Measurements from ENCODE around the gene FRRS1L.

FRRS1L gene

GRCh38 chr9:109108318-109108717 is 58.7 kb downstream of the FRRS1L start:
- DNase-seq (ENCODE audit: extremely low read depth in 1 of 2, low read depth in 1 of 2): no peak

GRCh38 chr9:109107402-109108240 is 59.4 kb downstream of the FRRS1L start:
- DNase-seq (ENCODE audit: extremely low read depth in 1 of 2, low read depth in 1 of 2): no peak

GRCh38 chr9:109101810-109102209 is 65.2 kb downstream of the FRRS1L start:
- DNase-seq (ENCODE audit: extremely low read depth in 1 of 2, low read depth in 1 of 2): no peak

DNA sequence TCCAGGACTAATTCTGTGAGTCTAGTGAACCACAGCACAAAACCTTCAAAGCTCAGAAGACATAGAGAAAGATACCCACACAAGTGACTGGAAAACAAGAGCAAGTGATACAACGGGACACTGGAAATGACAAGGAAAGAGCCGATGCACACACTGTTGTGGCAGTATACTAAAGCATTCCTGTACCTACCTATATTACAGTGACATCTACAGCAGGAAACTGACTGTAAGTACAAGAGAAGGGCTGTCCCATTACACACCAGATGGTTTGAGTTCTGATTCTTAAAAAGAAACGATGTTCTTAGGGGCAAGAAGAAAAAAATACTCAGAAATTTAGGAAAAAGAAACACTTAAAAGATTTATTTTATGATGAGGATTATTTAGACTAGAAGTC is 65.8 kb downstream of the FRRS1L start:
- no peak for DNase-seq (ENCODE audit: extremely low read depth in 1 of 2, low read depth in 1 of 2)

DNA sequence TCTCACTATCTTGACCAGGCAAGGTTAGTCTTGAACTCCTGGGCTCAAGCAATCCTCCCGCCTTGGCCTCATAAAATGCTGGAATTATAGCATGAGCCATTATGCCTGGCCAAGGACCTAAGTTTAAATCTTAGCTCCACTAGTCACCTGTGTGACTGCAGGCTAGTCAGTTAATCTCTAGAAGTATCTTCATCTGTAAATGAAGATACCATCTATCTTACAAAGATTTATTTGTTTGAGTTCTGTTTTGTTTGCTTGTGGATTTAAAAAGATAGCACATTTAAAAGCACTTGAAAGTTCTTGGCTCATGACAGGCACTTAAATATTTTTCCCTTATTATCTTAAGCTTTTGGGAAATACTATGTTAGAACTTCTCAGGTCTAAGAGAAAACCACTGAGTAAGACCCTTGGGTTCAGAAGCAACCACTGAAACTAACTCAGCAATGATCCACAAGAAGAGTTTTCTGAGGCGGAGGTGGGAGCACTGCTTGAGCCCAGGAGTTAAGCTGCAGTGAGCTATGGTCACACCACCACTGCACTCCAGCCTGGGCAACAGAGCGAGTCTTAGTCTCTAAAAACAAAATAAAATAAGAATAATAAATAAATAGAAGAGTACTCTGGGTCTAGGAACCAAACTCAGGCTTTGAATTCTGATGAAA is 66.4 kb downstream of the FRRS1L start:
- no peak for DNase-seq (ENCODE audit: extremely low read depth in 1 of 2, low read depth in 1 of 2)

GRCh38 chr9:109098960-109099308 is 68.1 kb downstream of the FRRS1L start:
- DNase-seq (ENCODE audit: extremely low read depth in 1 of 2, low read depth in 1 of 2): no peak

GRCh38 chr9:109098171-109098959 is 68.7 kb downstream of the FRRS1L start:
- no peak for DNase-seq (ENCODE audit: extremely low read depth in 1 of 2, low read depth in 1 of 2)

DNA sequence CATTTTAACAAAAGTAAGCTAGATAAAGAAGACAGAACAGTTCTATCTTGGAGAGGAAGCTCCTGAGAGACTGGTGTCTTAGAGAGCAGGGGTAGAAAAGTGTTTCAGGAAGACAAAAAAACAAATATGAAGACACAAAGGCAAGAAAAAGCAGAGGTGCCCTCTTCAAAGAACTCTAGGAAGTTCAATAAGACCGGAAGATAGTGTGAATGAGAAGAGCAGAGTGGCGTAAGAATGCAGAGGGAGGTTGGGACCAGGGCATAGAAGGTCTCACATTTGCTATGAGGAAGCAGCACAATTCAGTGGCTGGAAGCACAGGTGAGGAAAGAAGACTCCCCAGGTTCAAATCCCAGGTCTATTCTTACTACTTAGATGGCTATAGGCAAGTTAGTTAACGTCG is 69.9 kb downstream of the FRRS1L start:
- DNase-seq (ENCODE audit: extremely low read depth in 1 of 2, low read depth in 1 of 2): no peak

DNA sequence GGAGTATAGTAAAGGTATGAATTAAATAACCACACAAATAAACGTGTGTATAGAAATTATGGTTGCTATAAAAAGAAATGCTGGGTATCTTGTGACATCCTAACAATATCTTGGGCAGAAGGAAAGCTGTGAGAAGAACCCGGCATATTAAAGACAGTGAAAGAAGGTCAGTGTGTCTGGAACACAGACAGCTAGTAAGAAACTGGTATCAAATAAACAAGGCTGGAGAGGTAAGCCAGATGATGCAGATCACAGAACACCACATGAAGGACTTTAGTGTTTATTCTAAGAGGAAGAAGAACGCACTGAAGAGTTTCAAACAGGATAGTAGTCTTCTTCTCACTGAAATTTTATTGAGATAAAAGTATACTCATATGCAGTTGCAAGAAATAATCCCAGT is 71.7 kb downstream of the FRRS1L start:
- DNase-seq (ENCODE audit: extremely low read depth in 1 of 2, low read depth in 1 of 2): no peak

DNA sequence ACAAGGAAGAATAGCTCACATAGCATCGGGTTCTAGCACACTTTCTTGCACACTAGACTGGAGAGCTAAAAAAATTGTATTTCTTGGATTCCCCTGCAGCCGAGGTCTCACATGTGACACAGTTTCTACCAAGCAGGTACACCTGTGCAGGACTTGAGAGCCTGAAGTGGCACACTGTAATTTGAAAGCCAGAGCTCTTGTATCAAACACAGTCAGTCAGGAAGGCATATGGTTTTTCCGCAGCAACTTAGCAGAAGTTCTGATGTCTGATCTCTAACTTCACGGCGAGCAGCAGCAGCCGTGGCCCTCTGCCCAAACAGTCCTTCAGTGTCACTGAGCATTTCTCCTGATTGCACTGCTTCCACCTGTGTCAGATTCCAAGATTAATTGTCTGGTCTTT is 72.8 kb downstream of the FRRS1L start:
- DNase-seq (ENCODE audit: extremely low read depth in 1 of 2, low read depth in 1 of 2): no peak

- no peak for DNase-seq (ENCODE audit: extremely low read depth in 1 of 2, low read depth in 1 of 2)
Observed at GRCh38 chr9:109092587-109092986, 74.5 kb downstream of the FRRS1L start.

DNA sequence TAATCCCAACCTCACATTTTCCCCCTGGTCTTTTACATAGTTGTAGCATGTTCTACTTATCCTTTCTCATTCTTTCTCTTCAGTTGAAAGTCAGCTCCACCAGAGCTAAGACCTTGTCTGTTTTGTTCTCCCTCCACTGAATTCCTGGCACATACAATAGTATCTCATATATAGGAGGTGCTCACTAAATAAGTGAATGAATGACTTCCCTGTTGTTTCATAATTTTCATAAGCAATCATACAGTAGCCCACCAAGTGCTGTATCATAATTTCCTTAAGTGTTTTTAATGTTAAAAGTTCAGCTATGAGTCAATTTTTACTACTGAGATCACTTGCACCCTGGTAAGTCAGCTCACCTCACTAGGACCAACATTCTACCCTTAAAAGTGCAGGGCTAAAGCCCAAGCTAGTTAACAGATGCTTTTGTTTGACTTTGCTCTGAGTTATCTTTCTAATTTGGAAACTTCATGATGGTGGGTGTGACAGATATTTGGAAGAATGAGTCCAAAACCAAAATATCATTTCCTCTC is 74.9 kb downstream of the FRRS1L start:
- DNase-seq (ENCODE audit: extremely low read depth in 1 of 2, low read depth in 1 of 2): no peak

DNA sequence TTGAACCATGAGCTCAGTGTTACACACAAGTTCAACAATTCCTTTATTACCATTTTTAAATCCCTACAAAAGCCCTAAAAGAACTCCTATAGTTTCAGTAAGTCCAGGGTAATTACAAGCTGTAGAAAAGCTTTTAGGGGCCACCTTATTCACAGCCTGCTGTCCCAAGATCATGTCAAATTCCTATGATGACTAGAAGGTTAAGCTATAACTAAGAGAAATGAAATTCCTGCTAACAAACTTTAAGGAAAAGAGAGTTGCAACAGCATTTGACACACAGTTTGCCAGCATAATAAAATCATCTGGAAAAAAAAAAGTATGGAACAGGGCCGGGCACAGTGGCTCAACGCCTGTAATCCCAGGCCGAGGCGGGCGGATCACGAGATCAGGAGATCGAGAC is 78.8 kb downstream of the FRRS1L start:
- DNase-seq (ENCODE audit: extremely low read depth in 1 of 2, low read depth in 1 of 2): no peak

DNA sequence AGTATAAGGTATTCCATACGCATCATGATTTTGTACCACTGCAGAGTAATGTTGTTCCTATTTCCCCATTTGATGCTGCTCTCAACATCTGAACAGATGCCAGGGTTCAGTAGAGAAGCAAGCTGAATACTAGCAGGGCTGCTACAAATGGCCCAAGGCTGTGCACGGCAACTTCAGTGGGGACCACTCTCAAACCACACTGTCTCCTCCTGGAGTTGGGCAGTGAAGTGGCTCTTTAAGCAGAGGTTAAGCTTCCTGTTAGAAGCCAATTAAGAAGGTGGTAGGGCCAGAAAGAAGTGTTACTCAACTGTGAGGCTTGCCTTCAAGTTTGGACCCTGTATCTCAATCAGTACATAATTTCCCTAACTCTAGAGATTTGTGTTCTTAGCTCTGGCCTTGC is 79.3 kb downstream of the FRRS1L start:
- no peak for DNase-seq (ENCODE audit: extremely low read depth in 1 of 2, low read depth in 1 of 2)

GRCh38 chr9:109086221-109086620 is 80.8 kb downstream of the FRRS1L start:
- no peak for DNase-seq (ENCODE audit: extremely low read depth in 1 of 2, low read depth in 1 of 2)

DNA sequence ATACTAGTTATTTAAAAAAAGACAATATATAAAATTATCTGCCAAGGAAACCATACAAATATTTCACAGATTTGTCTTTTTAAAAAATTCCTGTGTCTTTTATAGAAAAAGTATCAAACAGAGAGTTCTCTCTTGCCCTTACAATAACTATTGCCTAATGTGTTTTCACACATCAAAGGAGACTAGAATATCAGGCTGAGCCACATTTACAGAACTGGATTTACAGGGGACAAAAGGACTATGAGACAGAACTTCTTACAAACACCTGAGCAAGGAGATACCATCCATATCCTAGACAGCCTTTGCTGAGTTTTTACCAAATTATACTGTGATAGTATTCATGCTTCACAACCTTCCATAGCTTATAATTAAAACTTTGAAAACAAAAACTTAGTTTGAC is 81.5 kb downstream of the FRRS1L start:
- DNase-seq (ENCODE audit: extremely low read depth in 1 of 2, low read depth in 1 of 2): no peak

DNA sequence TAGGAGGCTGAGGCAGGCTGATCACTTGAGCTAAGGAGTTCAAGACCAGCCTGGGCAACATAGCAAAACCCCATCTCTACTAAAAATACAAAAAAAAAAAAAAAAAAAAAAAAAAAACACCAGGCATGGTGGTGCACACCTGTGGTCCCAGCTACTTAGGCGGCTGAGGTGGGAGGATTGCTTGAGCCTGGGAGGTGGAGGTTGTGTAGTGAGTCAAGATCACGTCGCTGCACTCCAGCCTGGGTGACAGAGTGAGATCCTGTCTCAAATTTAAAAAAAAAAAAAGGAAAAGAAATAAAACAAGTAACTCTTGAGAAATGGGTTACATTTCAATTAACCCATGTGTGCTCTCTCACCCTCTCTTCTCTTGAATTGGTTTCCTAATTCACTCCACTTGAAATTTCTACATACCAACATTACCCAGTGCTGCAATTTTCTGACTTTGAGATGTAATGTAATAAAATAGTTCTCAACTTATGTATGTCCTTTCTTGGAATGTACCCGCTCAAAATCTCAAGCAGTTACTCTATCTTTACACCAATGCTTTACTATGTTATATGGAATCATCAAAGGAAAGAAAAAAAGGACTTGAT is 83.1 kb downstream of the FRRS1L start:
- DNase-seq (ENCODE audit: extremely low read depth in 1 of 2, low read depth in 1 of 2): no peak

DNA sequence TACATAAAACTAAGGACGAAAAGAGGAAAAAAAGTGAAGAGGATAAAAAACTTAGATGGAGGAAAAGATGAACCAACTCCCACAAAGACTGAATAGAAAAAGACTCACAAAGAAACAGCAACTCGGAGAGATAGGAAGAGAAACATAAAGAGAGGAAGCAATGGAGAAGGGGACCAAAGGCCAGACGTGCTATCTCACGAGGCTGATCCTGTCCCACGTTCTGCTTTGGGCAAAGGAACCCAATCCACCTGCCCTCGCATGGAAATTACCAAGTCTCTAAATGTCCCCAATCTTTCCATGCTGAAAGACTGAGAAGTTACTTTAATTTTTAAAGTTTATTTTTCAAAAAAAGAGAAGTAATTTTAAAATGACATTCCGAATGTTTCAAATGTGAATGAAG is 83.9 kb downstream of the FRRS1L start:
- DNase-seq (ENCODE audit: extremely low read depth in 1 of 2, low read depth in 1 of 2): no peak

DNA sequence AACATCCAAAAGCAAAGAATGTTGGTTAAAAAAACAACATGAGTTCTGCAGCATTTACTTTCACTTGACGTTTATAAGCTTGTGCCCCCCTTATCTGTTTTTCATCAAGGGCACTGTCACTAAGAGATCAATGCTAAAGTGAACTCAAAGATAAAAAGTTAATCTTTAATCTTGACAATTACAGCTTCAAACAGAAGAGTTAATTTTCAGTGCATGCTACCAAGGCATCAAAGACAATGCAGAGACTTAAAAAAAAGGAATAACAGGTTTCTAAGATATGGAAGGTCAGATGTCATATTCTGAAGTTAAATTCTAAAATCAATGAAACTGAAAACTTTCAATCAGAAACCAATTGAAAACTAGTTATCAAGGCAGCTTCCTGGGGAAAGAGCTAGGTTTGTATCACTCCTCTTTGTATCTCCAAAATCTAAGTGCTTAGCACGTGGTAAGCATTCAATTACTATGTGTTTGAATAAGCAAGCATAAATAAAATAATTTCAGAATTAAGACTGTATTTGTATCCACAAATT is 84.9 kb downstream of the FRRS1L start:
- DNase-seq (ENCODE audit: extremely low read depth in 1 of 2, low read depth in 1 of 2): no peak

Measured in stimulated activated CD8-positive, alpha-beta memory T cell treated with anti-CD3 and anti-CD28 coated beads, Interleukin-7, amount 100 ng/mL, for 48 hours (primary cell).